GM12878 (cell line): Measurements from ENCODE around the gene PRMT2. TPM values are rescaled to one million over a fixed set of nuclear protein-coding genes. Genes with fewer than 3 reads are reported as not detected.
A peak's percentile ranks its signal among the peaks of the same experiment; 100 is the strongest.

Experiments
- ATF2 ChIP-seq: IDR thresholded peaks from 2 replicates; pipeline ENCODE4 v1.6.1; 2012; ENCODE audit warnings: low read length, inconsistent platforms
- ATF3 ChIP-seq: IDR thresholded peaks from 2 replicates; pipeline ENCODE4 v1.6.1; 2011; ENCODE audit warnings: low read depth, mild to moderate bottlenecking, low read length, moderate library complexity, borderline replicate concordance; ENCODE audit errors: extremely low read depth
- BCL11A ChIP-seq: IDR thresholded peaks from 2 replicates; pipeline ENCODE4 v1.6.1; 2011; ENCODE audit warnings: low read depth, low read length
- BMI1 ChIP-seq: fragments of 450-650 bp; IDR thresholded peaks from 2 replicates; pipeline ENCODE4 v1.6.1; 2016; ENCODE audit warnings: mild to moderate bottlenecking, moderate library complexity, borderline replicate concordance
- CBFB ChIP-seq: IDR thresholded peaks from 2 replicates; pipeline ENCODE4 v1.6.1; 2016; ENCODE audit warnings: antibody characterized with exemption, low read depth
- CBX5 ChIP-seq: sonication (generic); IDR thresholded peaks from 2 replicates; pipeline ENCODE4 v1.6.1; 2016; ENCODE audit warnings: low read depth, moderate library complexity, mild to moderate bottlenecking, inconsistent platforms
- CHD4 ChIP-seq: fragments of 200-600 bp; sonication (generic); IDR thresholded peaks from 2 replicates; pipeline ENCODE4 v1.6.1; 2016; ENCODE audit warnings: mild to moderate bottlenecking
- ETV6 ChIP-seq, 2 experiments: fragments of 450-650 bp in 1 of 2; IDR thresholded peaks in 1 of 2; conservative IDR thresholded peaks in 1 of 2; 2 replicates each; pipeline ENCODE4 v1.6.1; 2014; ENCODE audit warnings: antibody characterized with exemption in 1 of 2, borderline replicate concordance in 1 of 2, low read depth in 1 of 2, mild to moderate bottlenecking in 1 of 2, moderate library complexity in 1 of 2
- EZH2 ChIP-seq: IDR thresholded peaks from 2 replicates; pipeline ENCODE4 v1.6.1; 2012; ENCODE audit warnings: low read depth, mild to moderate bottlenecking, control low read depth, inconsistent platforms, low read length, borderline replicate concordance; ENCODE audit not compliant: control insufficient read depth
- FOXK2 ChIP-seq: fragments of 450-650 bp; IDR thresholded peaks from 2 replicates; pipeline ENCODE4 v1.6.1; 2017; ENCODE audit warnings: mild to moderate bottlenecking, moderate library complexity
- GATAD2B ChIP-seq: fragments of 450-650 bp; conservative IDR thresholded peaks from 2 replicates; pipeline ENCODE4 v1.6.1; 2017; ENCODE audit warnings: low read depth, mild to moderate bottlenecking, moderate library complexity
- IRF4 ChIP-seq: IDR thresholded peaks from 2 replicates; pipeline ENCODE4 v1.6.1; 2011; ENCODE audit warnings: low read depth, low read length
- MTA3 ChIP-seq: IDR thresholded peaks from 2 replicates; pipeline ENCODE4 v1.6.1; 2012; ENCODE audit warnings: low read length, inconsistent platforms, borderline replicate concordance
- NBN ChIP-seq: fragments of 450-650 bp; IDR thresholded peaks from 2 replicates; pipeline ENCODE4 v1.6.1; 2016
- RBBP5 ChIP-seq: fragments of 200-600 bp; sonication (generic); conservative IDR thresholded peaks from 2 replicates; pipeline ENCODE4 v1.6.1; 2016
- SIX5 ChIP-seq: IDR thresholded peaks from 2 replicates; pipeline ENCODE4 v1.6.1; 2011; ENCODE audit warnings: mild to moderate bottlenecking, low read depth, low read length, moderate library complexity; ENCODE audit not compliant: severe bottlenecking
- SPI1 ChIP-seq: IDR thresholded peaks from 2 replicates; pipeline ENCODE4 v1.6.1; 2011; ENCODE audit warnings: low read depth, mild to moderate bottlenecking, low read length, moderate library complexity, borderline replicate concordance; ENCODE audit not compliant: insufficient read depth
- SREBF2 ChIP-seq: IDR thresholded peaks from 2 replicates; pipeline ENCODE4 v1.6.1; 2012; ENCODE audit warnings: mild to moderate bottlenecking, low read length
- TAF1 ChIP-seq: IDR thresholded peaks from 2 replicates; pipeline ENCODE4 v1.6.1; 2011; ENCODE audit warnings: mild to moderate bottlenecking, low read depth, low read length, borderline replicate concordance
- TCF3 ChIP-seq: IDR thresholded peaks from 2 replicates; pipeline ENCODE4 v1.6.1; 2012; ENCODE audit warnings: low read depth, mild to moderate bottlenecking, low read length, borderline replicate concordance; ENCODE audit not compliant: insufficient read depth
- ZNF24 ChIP-seq: fragments of 450-650 bp; IDR thresholded peaks from 2 replicates; pipeline ENCODE4 v1.6.1; 2017; ENCODE audit warnings: antibody characterized with exemption, mild to moderate bottlenecking
- ZNF274 ChIP-seq: IDR thresholded peaks from one replicate; pipeline ENCODE4 v1.8.0; 2011; ENCODE audit not compliant: insufficient read length, insufficient read depth
- polyA plus RNA-seq, 11 experiments: library from polyadenylated mRNA; depleted of rRNA in 4 of 11; unstranded in 6 of 11; stranded (reverse) in 5 of 11; fragments of >200 nt; fragmentation: Nextera tagmentation in 4 of 11; fragmentation: Illumina TruSeq in 1 of 11; extraction: Ambion mirVana in 4 of 11; extraction: Trizol in 1 of 11; gene quantifications; 1 replicate in 1 of 11; 2 replicates in 10 of 11; pipeline versions ENCODE4 v1.2.1 to v1.2.3, GENCODE V29; 2011 to 2016; ENCODE audit warnings: inconsistent platforms in 2 of 11, missing spikeins in 2 of 11, low read depth in 1 of 11
- total RNA-seq, 4 experiments: library from RNA; depleted of rRNA in 3 of 4; stranded (reverse); fragments of >200 nt in 3 of 4; fragmentation: Illumina TruSeq in 1 of 4; extraction: Trizol in 1 of 4; gene quantifications; 2 replicates each; pipeline versions ENCODE4 v1.2.1 to v1.2.3, GENCODE V29; 2013 to 2021
- TF ChIP-seq, protein P1 (sequence below): IDR thresholded peaks from 2 replicates; pipeline ENCODE4 v1.6.1; 2011; ENCODE audit warnings: borderline replicate concordance, low read depth, mild to moderate bottlenecking, moderate library complexity, low read length; ENCODE audit not compliant: insufficient read depth, poor library complexity, severe bottlenecking
- TF ChIP-seq, protein P2 (sequence below): fragments of 450-650 bp; IDR thresholded peaks from 2 replicates; pipeline ENCODE4 v1.6.1; 2017; ENCODE audit warnings: mild to moderate bottlenecking
- TF ChIP-seq, protein P3 (sequence below): fragments of 450-650 bp; formaldehyde crosslinking; IDR thresholded peaks from 2 replicates; pipeline ENCODE4 v1.4.0; 2022; ENCODE audit warnings: mild to moderate bottlenecking, moderate library complexity

Gene PRMT2
- total and polyA plus RNA-seq, 10 of the 15 experiments (the other 5 are each of a cell fraction or from before 2014, with no cell fraction given), result 16.1 to 48.6 (median 36.2) TPM

- TF ChIP-seq ATF3, result no peak
- TF ChIP-seq ATF2, result no peak
- no peak for TF ChIP-seq MTA3
- no peak for TF ChIP-seq TCF3
- no peak for TF ChIP-seq IRF4
- peak; percentile 9; the same call in 1 of the 2 replicates for TF ChIP-seq GATAD2B
- TF ChIP-seq ETV6 (conservative IDR thresholded peaks at IDR 0.05 in 1 of 2, IDR thresholded peaks at IDR 0.05 in 1 of 2; ENCODE audit: borderline replicate concordance in 1 of 2, low read depth in 1 of 2), result no peak
- TF ChIP-seq NBN, result peak; percentile 24
- TF ChIP-seq SIX5, result no peak
- no peak for TF ChIP-seq FOXK2
- no peak for TF ChIP-seq TAF1
- TF ChIP-seq RBBP5, result no peak
- no peak for TF ChIP-seq BCL11A
- TF ChIP-seq, protein P1, sequence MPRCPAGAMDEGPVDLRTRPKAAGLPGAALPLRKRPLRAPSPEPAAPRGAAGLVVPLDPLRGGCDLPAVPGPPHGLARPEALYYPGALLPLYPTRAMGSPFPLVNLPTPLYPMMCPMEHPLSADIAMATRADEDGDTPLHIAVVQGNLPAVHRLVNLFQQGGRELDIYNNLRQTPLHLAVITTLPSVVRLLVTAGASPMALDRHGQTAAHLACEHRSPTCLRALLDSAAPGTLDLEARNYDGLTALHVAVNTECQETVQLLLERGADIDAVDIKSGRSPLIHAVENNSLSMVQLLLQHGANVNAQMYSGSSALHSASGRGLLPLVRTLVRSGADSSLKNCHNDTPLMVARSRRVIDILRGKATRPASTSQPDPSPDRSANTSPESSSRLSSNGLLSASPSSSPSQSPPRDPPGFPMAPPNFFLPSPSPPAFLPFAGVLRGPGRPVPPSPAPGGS, result no peak
- TF ChIP-seq CHD4, result no peak
- TF ChIP-seq, protein P2, sequence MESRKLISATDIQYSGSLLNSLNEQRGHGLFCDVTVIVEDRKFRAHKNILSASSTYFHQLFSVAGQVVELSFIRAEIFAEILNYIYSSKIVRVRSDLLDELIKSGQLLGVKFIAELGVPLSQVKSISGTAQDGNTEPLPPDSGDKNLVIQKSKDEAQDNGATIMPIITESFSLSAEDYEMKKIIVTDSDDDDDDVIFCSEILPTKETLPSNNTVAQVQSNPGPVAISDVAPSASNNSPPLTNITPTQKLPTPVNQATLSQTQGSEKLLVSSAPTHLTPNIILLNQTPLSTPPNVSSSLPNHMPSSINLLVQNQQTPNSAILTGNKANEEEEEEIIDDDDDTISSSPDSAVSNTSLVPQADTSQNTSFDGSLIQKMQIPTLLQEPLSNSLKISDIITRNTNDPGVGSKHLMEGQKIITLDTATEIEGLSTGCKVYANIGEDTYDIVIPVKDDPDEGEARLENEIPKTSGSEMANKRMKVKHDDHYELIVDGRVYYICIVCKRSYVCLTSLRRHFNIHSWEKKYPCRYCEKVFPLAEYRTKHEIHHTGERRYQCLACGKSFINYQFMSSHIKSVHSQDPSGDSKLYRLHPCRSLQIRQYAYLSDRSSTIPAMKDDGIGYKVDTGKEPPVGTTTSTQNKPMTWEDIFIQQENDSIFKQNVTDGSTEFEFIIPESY, result no peak
- no peak for TF ChIP-seq CBFB
- TF ChIP-seq SPI1, result no peak
- TF ChIP-seq, protein P3, sequence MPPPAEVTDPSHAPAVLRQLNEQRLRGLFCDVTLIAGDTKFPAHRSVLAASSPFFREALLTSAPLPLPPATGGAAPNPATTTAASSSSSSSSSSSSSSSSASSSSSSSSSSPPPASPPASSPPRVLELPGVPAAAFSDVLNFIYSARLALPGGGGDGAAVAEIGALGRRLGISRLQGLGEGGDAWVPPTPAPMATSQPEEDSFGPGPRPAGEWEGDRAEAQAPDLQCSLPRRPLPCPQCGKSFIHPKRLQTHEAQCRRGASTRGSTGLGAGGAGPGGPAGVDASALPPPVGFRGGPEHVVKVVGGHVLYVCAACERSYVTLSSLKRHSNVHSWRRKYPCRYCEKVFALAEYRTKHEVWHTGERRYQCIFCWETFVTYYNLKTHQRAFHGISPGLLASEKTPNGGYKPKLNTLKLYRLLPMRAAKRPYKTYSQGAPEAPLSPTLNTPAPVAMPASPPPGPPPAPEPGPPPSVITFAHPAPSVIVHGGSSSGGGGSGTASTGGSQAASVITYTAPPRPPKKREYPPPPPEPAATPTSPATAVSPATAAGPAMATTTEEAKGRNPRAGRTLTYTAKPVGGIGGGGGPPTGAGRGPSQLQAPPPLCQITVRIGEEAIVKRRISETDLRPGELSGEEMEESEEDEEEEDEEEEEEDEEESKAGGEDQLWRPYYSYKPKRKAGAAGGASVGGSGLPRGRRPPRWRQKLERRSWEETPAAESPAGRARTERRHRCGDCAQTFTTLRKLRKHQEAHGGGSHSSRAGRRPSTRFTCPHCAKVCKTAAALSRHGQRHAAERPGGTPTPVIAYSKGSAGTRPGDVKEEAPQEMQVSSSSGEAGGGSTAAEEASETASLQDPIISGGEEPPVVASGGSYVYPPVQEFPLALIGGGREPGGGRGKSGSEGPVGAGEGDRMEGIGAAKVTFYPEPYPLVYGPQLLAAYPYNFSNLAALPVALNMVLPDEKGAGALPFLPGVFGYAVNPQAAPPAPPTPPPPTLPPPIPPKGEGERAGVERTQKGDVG (CRISPR knock-in tag), result no peak
- TF ChIP-seq ZNF24, result no peak
- TF ChIP-seq CBX5, result no peak
- TF ChIP-seq BMI1, result no peak
- no peak for TF ChIP-seq ZNF274
- no peak for TF ChIP-seq EZH2
- TF ChIP-seq SREBF2, result no peak
Observed at GRCh38 chr21:46634966-46635323, 529 bp upstream of the PRMT2 start (continued).
